Stomach (tissue), 4 donors: Measurements from ENCODE around the gene NXPH1.

Experiments used
- EP300 ChIP-seq: sonication (generic); formaldehyde crosslinking; IDR thresholded peaks from one replicate; pipeline ENCODE4 v1.6.1; 2017; ENCODE audit warnings: antibody characterized with exemption
- POLR2A ChIP-seq, 4 donors: fragments of 450-650 bp; IDR thresholded peaks; one replicate each; pipeline ENCODE4 v1.6.1; 2016; ENCODE audit warnings: antibody characterized with exemption in 4 of 4, control low read depth in 2 of 4, mild to moderate bottlenecking in 1 of 4, moderate library complexity in 1 of 4
- POLR2AphosphoS5 ChIP-seq, 3 donors: sonication (generic); formaldehyde crosslinking; IDR thresholded peaks; one replicate each; pipeline ENCODE4 v1.6.1; 2016; ENCODE audit warnings: antibody characterized with exemption in 3 of 3
- TF ChIP-seq, protein P1 (sequence below), 7 experiments: fragments of 450-650 bp in 4 of 7; fragments of 200-600 bp in 3 of 7; sonication (generic) in 3 of 7; IDR thresholded peaks; one replicate each; pipeline ENCODE4 v1.5.1; 2016 to 2019; ENCODE audit warnings: antibody characterized with exemption in 7 of 7, control low read depth in 2 of 7, mild to moderate bottlenecking in 1 of 7

GRCh38 chr7:8591289-8591688, 157.9 kb downstream of the NXPH1 start:
- TF ChIP-seq, protein P1, sequence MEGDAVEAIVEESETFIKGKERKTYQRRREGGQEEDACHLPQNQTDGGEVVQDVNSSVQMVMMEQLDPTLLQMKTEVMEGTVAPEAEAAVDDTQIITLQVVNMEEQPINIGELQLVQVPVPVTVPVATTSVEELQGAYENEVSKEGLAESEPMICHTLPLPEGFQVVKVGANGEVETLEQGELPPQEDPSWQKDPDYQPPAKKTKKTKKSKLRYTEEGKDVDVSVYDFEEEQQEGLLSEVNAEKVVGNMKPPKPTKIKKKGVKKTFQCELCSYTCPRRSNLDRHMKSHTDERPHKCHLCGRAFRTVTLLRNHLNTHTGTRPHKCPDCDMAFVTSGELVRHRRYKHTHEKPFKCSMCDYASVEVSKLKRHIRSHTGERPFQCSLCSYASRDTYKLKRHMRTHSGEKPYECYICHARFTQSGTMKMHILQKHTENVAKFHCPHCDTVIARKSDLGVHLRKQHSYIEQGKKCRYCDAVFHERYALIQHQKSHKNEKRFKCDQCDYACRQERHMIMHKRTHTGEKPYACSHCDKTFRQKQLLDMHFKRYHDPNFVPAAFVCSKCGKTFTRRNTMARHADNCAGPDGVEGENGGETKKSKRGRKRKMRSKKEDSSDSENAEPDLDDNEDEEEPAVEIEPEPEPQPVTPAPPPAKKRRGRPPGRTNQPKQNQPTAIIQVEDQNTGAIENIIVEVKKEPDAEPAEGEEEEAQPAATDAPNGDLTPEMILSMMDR (IDR thresholded peaks at IDR 0.05): no peak
- TF ChIP-seq POLR2A (IDR thresholded peaks at IDR 0.05): no peak
- TF ChIP-seq EP300: no peak
- no peak for TF ChIP-seq POLR2AphosphoS5 (IDR thresholded peaks at IDR 0.05)
